H1 (cell line): Measurements from ENCODE around the gene ATP6V1B1. TPM values are rescaled to one million over a fixed set of nuclear protein-coding genes. Genes with fewer than 3 reads are reported as not detected.

ENCODE experiments used
- CTCF ChIA-PET: fragments of 300-600 bp; sonication (Branson Sonifier 250); formaldehyde crosslinking; loops from one replicate; lab custom pipeline; 2021; ENCODE audit not compliant: partially characterized antibody; lab: Charles Lee
- POLR2A ChIA-PET: fragments of 300-600 bp; sonication (Branson Sonifier 250); formaldehyde crosslinking; loops from one replicate; lab custom pipeline; 2021; ENCODE audit warnings: inconsistent platforms; ENCODE audit not compliant: partially characterized antibody; lab: Charles Lee
- DNase-seq, 2 experiments: peaks; one replicate each; pipeline versions ENCODE4 v3.0.0 to v3.0.0-alpha.2; 2010 to 2022; ENCODE audit warnings: low spot score in 2 of 2, low read depth in 1 of 2, mixed read lengths in 1 of 2
- FAIRE-seq: peaks from 2 replicates; lab custom pipeline; 2011; peaks lifted over from hg19 to GRCh38; lab: Jason Lieb, UNC
- H2AFZ ChIP-seq: 2 replicates; pipeline ENCODE4 v1.8.1; 2012; ENCODE audit warnings: low read length, inconsistent platforms
- H2AK5ac ChIP-seq: 2 replicates; pipeline ENCODE4 v1.6.1; 2013; ENCODE audit warnings: low read depth, low read length
- H2BK120ac ChIP-seq: replicated peaks from 2 replicates; pipeline ENCODE3; 2013; ENCODE audit warnings: low read depth, low read length, inconsistent platforms
- H2BK12ac ChIP-seq: 2 replicates; pipeline ENCODE4 v1.6.1; 2013; ENCODE audit warnings: low read depth, low read length
- H2BK15ac ChIP-seq: 2 replicates; pipeline ENCODE4 v1.6.1; 2013; ENCODE audit warnings: low read length
- H2BK20ac ChIP-seq: 2 replicates; pipeline ENCODE4 v1.6.1; 2013; ENCODE audit warnings: low read length
- H2BK5ac ChIP-seq: 2 replicates; pipeline ENCODE4 v1.6.1; 2013; ENCODE audit warnings: low read depth, low read length
- H3K14ac ChIP-seq: 2 replicates; pipeline ENCODE4 v1.6.1; 2013; ENCODE audit warnings: inconsistent platforms; ENCODE audit not compliant: insufficient read length
- H3K18ac ChIP-seq: 2 replicates; pipeline ENCODE4 v1.6.1; 2013; ENCODE audit warnings: low read length; ENCODE audit errors: extremely low read depth
- H3K23ac ChIP-seq: 2 replicates; pipeline ENCODE4 v1.6.1; 2013; ENCODE audit warnings: inconsistent platforms; ENCODE audit not compliant: insufficient read length
- H3K23me2 ChIP-seq: 2 replicates; pipeline ENCODE4 v1.6.1; 2013; ENCODE audit warnings: low read depth, low read length
- H3K27ac ChIP-seq: 2 replicates; pipeline ENCODE4 v1.6.1; 2011; ENCODE audit warnings: low read depth, low read length, inconsistent platforms
- H3K27me3 ChIP-seq, 4 experiments: replicated peaks in 1 of 4; 1 replicate in 1 of 4; 2 replicates in 3 of 4; pipeline versions ENCODE4 v1.6.1 to v1.8.1; 2011 to 2013; ENCODE audit warnings: low read length in 3 of 4, mild to moderate bottlenecking in 3 of 4, inconsistent platforms in 2 of 4, mixed read lengths in 2 of 4, moderate library complexity in 1 of 4; ENCODE audit not compliant: control insufficient read depth in 3 of 4, insufficient read depth in 3 of 4; ENCODE audit errors: extremely low read depth in 1 of 4
- H3K36me3 ChIP-seq, 4 experiments: 2 replicates each; pipeline versions ENCODE4 v1.6.1 to v1.8.1; 2011 to 2013; ENCODE audit warnings: mild to moderate bottlenecking in 4 of 4, low read length in 3 of 4, moderate library complexity in 2 of 4, control low read depth in 1 of 4, inconsistent platforms in 1 of 4; ENCODE audit not compliant: insufficient read depth in 4 of 4, control insufficient read depth in 2 of 4
- H3K4ac ChIP-seq: replicated peaks from 2 replicates; pipeline ENCODE3; 2013; ENCODE audit warnings: low read length, low read depth, mixed read lengths, inconsistent platforms; ENCODE audit not compliant: insufficient read length
- H3K4me1 ChIP-seq, 4 experiments: replicated peaks in 1 of 4; 1 replicate in 1 of 4; 2 replicates in 3 of 4; pipeline versions ENCODE4 v1.6.1 to v1.8.1; 2011 to 2013; ENCODE audit warnings: low read length in 3 of 4, inconsistent platforms in 2 of 4, mixed read lengths in 1 of 4; ENCODE audit not compliant: insufficient read depth in 4 of 4, control insufficient read depth in 3 of 4
- H3K4me2 ChIP-seq, 2 experiments: 2 replicates each; pipeline versions ENCODE4 v1.6.1 to v1.8.1; 2011 to 2013; ENCODE audit warnings: low read depth in 2 of 2, low read length in 2 of 2, control low read depth in 1 of 2, inconsistent platforms in 1 of 2, mild to moderate bottlenecking in 1 of 2; ENCODE audit not compliant: insufficient read depth in 1 of 2
- H3K4me3 ChIP-seq, 4 experiments: fragments of 200-600, 300-600 bp in 1 of 4; sonication (generic), shearing (Covaris generic), sonication (Bioruptor Twin) in 1 of 4; 2 replicates each; pipeline versions ENCODE4 v1.5.1 to v1.8.1; 2011 to 2016; ENCODE audit warnings: low read length in 4 of 4, low read depth in 3 of 4, control low read depth in 2 of 4, inconsistent platforms in 2 of 4, mild to moderate bottlenecking in 2 of 4, mixed read lengths in 1 of 4, moderate library complexity in 1 of 4; ENCODE audit not compliant: insufficient read depth in 2 of 4; ENCODE audit errors: extremely low read depth in 1 of 4
- H3K56ac ChIP-seq: replicated peaks from 2 replicates; pipeline ENCODE3; 2013; ENCODE audit warnings: low read depth, mild to moderate bottlenecking, mixed read lengths, low read length, inconsistent platforms; ENCODE audit not compliant: insufficient read length
- H3K79me1 ChIP-seq: 2 replicates; pipeline ENCODE4 v1.6.1; 2013; ENCODE audit warnings: low read depth, low read length, control low read depth
- H3K79me2 ChIP-seq, 2 experiments: 2 replicates each; pipeline versions ENCODE4 v1.6.1 to v1.8.1; 2012 to 2013; ENCODE audit warnings: low read length in 2 of 2, mild to moderate bottlenecking in 2 of 2, inconsistent platforms in 1 of 2; ENCODE audit not compliant: insufficient read depth in 2 of 2, control insufficient read depth in 1 of 2
- H3K9ac ChIP-seq, 4 experiments: replicated peaks in 1 of 4; 1 replicate in 1 of 4; 2 replicates in 3 of 4; pipeline versions ENCODE4 v1.6.1 to v1.8.1; 2011 to 2013; ENCODE audit warnings: low read depth in 3 of 4, low read length in 3 of 4, control low read depth in 2 of 4, mild to moderate bottlenecking in 2 of 4, moderate library complexity in 2 of 4, inconsistent platforms in 1 of 4; ENCODE audit errors: extremely low read depth in 1 of 4
- H3K9me3 ChIP-seq, 2 experiments: 2 replicates each; pipeline versions ENCODE4 v1.6.1 to v1.8.1; 2012 to 2013; ENCODE audit warnings: mild to moderate bottlenecking in 2 of 2, moderate library complexity in 2 of 2, control low read depth in 1 of 2, inconsistent platforms in 1 of 2, low read depth in 1 of 2, low read length in 1 of 2, mixed read lengths in 1 of 2; ENCODE audit not compliant: insufficient read depth in 2 of 2
- H4K20me1 ChIP-seq, 2 experiments: replicated peaks in 1 of 2; 2 replicates each; pipeline versions ENCODE3 to v1.8.1; 2011 to 2013; ENCODE audit warnings: inconsistent platforms in 2 of 2, low read length in 2 of 2, mild to moderate bottlenecking in 1 of 2; ENCODE audit not compliant: insufficient read depth in 2 of 2, control insufficient read depth in 1 of 2
- H4K5ac ChIP-seq: 2 replicates; pipeline ENCODE4 v1.6.1; 2013; ENCODE audit warnings: low read length, low read depth, mixed read lengths, inconsistent platforms; ENCODE audit not compliant: insufficient read length
- H4K8ac ChIP-seq: 2 replicates; pipeline ENCODE4 v1.8.0; 2013; ENCODE audit warnings: mild to moderate bottlenecking, moderate library complexity, low read length, inconsistent platforms; ENCODE audit not compliant: insufficient read depth; ENCODE audit errors: extremely low read depth
- H4K91ac ChIP-seq: replicated peaks from 2 replicates; pipeline ENCODE3; 2013; ENCODE audit warnings: low read length, mixed read lengths, inconsistent platforms; ENCODE audit not compliant: insufficient read length
- BCL11A ChIP-seq, 2 experiments: IDR thresholded peaks; one replicate each; pipeline ENCODE4 v1.6.1; 2011; ENCODE audit warnings: low read depth in 2 of 2, low read length in 2 of 2, mild to moderate bottlenecking in 2 of 2
- EZH2 ChIP-seq: fragments of 200-600 bp; sonication (generic); IDR thresholded peaks from 2 replicates; pipeline ENCODE4 v1.7.1; 2012; ENCODE audit warnings: low read depth, mild to moderate bottlenecking, moderate library complexity, low read length, inconsistent platforms; ENCODE audit not compliant: severe bottlenecking
- FOSL1 ChIP-seq: IDR thresholded peaks from 2 replicates; pipeline ENCODE4 v1.6.1; 2011; ENCODE audit warnings: mild to moderate bottlenecking, low read depth, low read length, moderate library complexity; ENCODE audit not compliant: insufficient read depth
- GABPA ChIP-seq: IDR thresholded peaks from 2 replicates; pipeline ENCODE4 v1.6.1; 2011; ENCODE audit warnings: mild to moderate bottlenecking, low read length, moderate library complexity, borderline replicate concordance; ENCODE audit not compliant: insufficient read depth
- JUN ChIP-seq: IDR thresholded peaks from 2 replicates; pipeline ENCODE4 v1.6.1; 2011; ENCODE audit warnings: low read depth, mild to moderate bottlenecking, improper control_type of control experiment, low read length
- NANOG ChIP-seq: IDR thresholded peaks from 2 replicates; pipeline ENCODE4 v1.6.1; 2011; ENCODE audit warnings: low read length, low read depth, mild to moderate bottlenecking, inconsistent platforms; ENCODE audit not compliant: insufficient read depth, poor library complexity, severe bottlenecking
- RAD21 ChIP-seq, 2 experiments: IDR thresholded peaks in 1 of 2; conservative IDR thresholded peaks in 1 of 2; 2 replicates each; pipeline ENCODE4 v1.6.1; 2011; ENCODE audit warnings: low read depth in 2 of 2, low read length in 2 of 2, improper control_type of control experiment in 1 of 2, inconsistent platforms in 1 of 2, mild to moderate bottlenecking in 1 of 2, moderate library complexity in 1 of 2
- TAF7 ChIP-seq: optimal IDR thresholded peaks from 2 replicates; pipeline ENCODE3; 2011; ENCODE audit warnings: low read depth, mild to moderate bottlenecking, inconsistent platforms, low read length, moderate library complexity, borderline replicate concordance
- polyA plus RNA-seq, 7 experiments: library from polyadenylated mRNA; depleted of rRNA in 3 of 7; stranded (reverse) in 5 of 7; unstranded in 2 of 7; fragments of >200 nt in 5 of 7; fragments of 200-250 nt in 2 of 7; gene quantifications; 1 replicate in 5 of 7; 2 replicates in 1 of 7; 4 replicates in 1 of 7; pipeline versions ENCODE4 v1.2.1 to v1.2.3, GENCODE V29; 2011 to 2013; ENCODE audit warnings: missing spikeins in 2 of 7, mixed read lengths in 2 of 7
- total RNA-seq: library from RNA; stranded (reverse); fragmentation: NEBNext Ultra II Directional; extraction: Animal tissue kit (Norgen Biotek cat#: 25700); gene quantifications from 2 replicates; pipeline ENCODE4 v1.2.1, GENCODE V29; 2021
- TF ChIP-seq, protein P1 (sequence below): IDR thresholded peaks from 2 replicates; pipeline ENCODE4 v1.6.1; 2011; ENCODE audit warnings: low read length, improper control_type of control experiment

The ATP6V1B1 gene
- total and polyA plus RNA-seq, 2 of the 8 experiments (the other 6 are each of a cell fraction or from before 2014, with no cell fraction given), result not detected

GRCh38 chr2:70903171-70903570, 32.5 kb upstream of the ATP6V1B1 start:
- Histone ChIP-seq H4K20me1 (peaks cover 28 to 41% of the 10 kb centered on the region in 2 experiments), H3K23me2 (peaks cover 16% of the 10 kb centered on the region)
- CTCF ChIA-PET, result interaction anchor here (0.8 to 1.3 kb wide), 3 partner anchors 10 to 57 kb away, joined by 3 to 4 read pairs (median 3); no protein-coding TSS in a partner anchor

More at GRCh38 chr2:70903171-70903570, 32.5 kb upstream of the ATP6V1B1 start:
- POLR2A ChIA-PET, result no interaction called here
- Histone ChIP-seq H3K36me3 (no peaks in the 10 kb centered on the region), H3K18ac (no peak overlapping the region), H3K79me2 (no peaks in the 10 kb centered on the region), H4K91ac (no peak overlapping the region), H3K4me2 (no peak overlapping the region), H4K8ac (no peak overlapping the region), H2BK120ac (no peak overlapping the region), H3K4me3 (no peak overlapping the region), H2AK5ac (no peak overlapping the region), H3K4ac (no peak overlapping the region), H3K9ac (no peak overlapping the region), H3K23ac (no peak overlapping the region), H3K9me3 (no peaks in the 10 kb centered on the region), H3K27me3 (peaks cover 97 to 99% (median 99%) of the 10 kb centered on the region in 4 experiments), H2BK5ac (no peak overlapping the region), H2BK20ac (no peak overlapping the region), H3K14ac (no peak overlapping the region), H3K56ac (no peak overlapping the region), H3K27ac (no peak overlapping the region), H4K5ac (no peak overlapping the region), H2BK15ac (no peak overlapping the region), H3K79me1 (no peaks in the 10 kb centered on the region), H3K4me1 (peaks cover 0 to 31% (median 24%) of the 10 kb centered on the region in 4 experiments; a peak in 6 of 7 replicates), H2AFZ (no peak overlapping the region), H2BK12ac (no peak overlapping the region)
- DNase-seq, result no peak
- FAIRE-seq, result no peak
- TF ChIP-seq EZH2 (no peak), NANOG (no peak), JUN (no peak), BCL11A (IDR thresholded peaks at IDR 0.05; ENCODE audit: low read depth in 2 of 2, low read length in 2 of 2) (no peak), GABPA (no peak), FOSL1 (no peak), TAF7 (no peak), RAD21 (IDR thresholded peaks at IDR 0.05 in 1 of 2, conservative IDR thresholded peaks at IDR 0.05 in 1 of 2; ENCODE audit: low read depth in 2 of 2, low read length in 2 of 2) (no peak)
- TF ChIP-seq, protein P1, sequence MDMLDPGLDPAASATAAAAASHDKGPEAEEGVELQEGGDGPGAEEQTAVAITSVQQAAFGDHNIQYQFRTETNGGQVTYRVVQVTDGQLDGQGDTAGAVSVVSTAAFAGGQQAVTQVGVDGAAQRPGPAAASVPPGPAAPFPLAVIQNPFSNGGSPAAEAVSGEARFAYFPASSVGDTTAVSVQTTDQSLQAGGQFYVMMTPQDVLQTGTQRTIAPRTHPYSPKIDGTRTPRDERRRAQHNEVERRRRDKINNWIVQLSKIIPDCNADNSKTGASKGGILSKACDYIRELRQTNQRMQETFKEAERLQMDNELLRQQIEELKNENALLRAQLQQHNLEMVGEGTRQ, result no peak
